Skeletal muscle tissue (tissue), 4 donors: ENCODE measurements around the gene TFE3. TPM values are rescaled to one million over a fixed set of nuclear protein-coding genes. Genes with fewer than 3 reads are reported as not detected.
A peak's percentile ranks its signal among the peaks of the same experiment; 100 is the strongest.

Experiments used
- H3K27ac ChIP-seq: one replicate; pipeline ENCODE4 v1.7.0; 2013; ENCODE audit warnings: mild to moderate bottlenecking, low read depth, low read length, inconsistent platforms
- H3K27me3 ChIP-seq, 3 donors: one replicate each; pipeline ENCODE4 v1.7.0; 2013; ENCODE audit warnings: low read length in 3 of 3; ENCODE audit not compliant: control insufficient read depth in 3 of 3, insufficient read depth in 3 of 3
- H3K36me3 ChIP-seq, 3 donors: one replicate each; pipeline ENCODE4 v1.7.0; 2013; ENCODE audit warnings: low read length in 3 of 3; ENCODE audit not compliant: control insufficient read depth in 3 of 3, insufficient read depth in 3 of 3
- H3K4me1 ChIP-seq, 3 donors: one replicate each; pipeline ENCODE4 v1.7.0; 2013; ENCODE audit warnings: low read length in 3 of 3, mild to moderate bottlenecking in 3 of 3; ENCODE audit not compliant: control insufficient read depth in 3 of 3, insufficient read depth in 3 of 3
- H3K4me3 ChIP-seq, 3 donors: one replicate each; pipeline ENCODE4 v1.7.0; 2013; ENCODE audit warnings: low read length in 3 of 3
- H3K9ac ChIP-seq, 3 donors: one replicate each; pipeline ENCODE4 v1.7.0; 2013; ENCODE audit warnings: low read length in 3 of 3, mild to moderate bottlenecking in 3 of 3, moderate library complexity in 2 of 3, low read depth in 1 of 3
- H3K9me3 ChIP-seq, 3 donors: one replicate each; pipeline ENCODE4 v1.7.0; 2013; ENCODE audit warnings: low read length in 3 of 3; ENCODE audit not compliant: control insufficient read depth in 3 of 3
- total RNA-seq: library from RNA; depleted of rRNA; stranded (reverse); fragments of >200 nt; gene quantifications from one replicate; pipeline ENCODE4 v1.2.3, GENCODE V29; 2014
- donor health status: Osteomylitis.

Gene TFE3
- total RNA-seq, 1 donor from 2014 or later = 8.4 TPM

DNA sequence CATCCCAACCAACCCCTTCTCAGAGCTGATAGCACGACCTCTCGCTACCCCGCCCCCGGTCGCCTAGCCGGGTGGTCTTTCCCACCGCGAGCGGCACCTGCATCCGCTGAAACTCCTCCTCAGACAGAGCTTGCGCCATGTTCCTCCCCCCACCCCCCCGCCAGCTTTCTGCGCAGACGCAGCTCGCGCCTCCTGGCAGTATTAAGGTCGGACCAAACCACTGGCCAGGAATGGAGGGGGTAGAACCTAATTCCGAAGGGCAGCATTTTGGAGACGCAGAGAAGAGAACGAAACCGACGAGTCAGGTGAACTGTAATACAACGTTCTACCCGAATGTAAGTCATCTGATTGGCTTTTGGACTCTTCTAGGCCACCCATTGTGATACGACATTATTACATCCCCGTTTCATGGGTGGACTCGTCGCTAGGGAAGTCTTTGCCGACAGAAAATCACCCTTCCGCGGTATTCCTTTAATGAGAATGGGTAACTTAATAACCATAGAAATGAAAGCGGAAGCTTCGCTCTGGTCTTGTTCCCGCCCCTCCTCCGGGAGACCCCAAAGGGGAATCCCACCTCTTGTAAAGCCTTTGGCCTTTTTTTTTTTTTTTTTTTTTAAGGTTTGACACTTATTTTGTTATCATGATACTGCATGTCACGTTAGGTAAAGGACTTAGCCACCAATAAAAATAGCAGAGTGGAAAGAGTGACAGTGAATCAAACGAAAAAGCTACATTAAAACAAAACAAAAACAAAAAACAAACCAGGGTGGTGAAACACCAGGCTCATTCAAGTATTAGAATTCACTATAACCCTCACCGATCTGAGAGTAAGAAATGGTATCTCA, 40.8 kb downstream of the TFE3 start, which contains the start of gene GRIPAP1:
GRIPAP1 (minus strand) TSS at position 174 of the 845 bp plus-strand sequence; CDS start at position 139, 35 bp downstream.
- peak within 1 kb of the TSS; percentile 82 to 89 (median 86) for H3K9ac ChIP-seq
- peaks cover 0 to 13% (median 8%) of the 10 kb centered on the region in 3 donors for H3K36me3 ChIP-seq
- no peaks in the 10 kb centered on the region for H3K9me3 ChIP-seq
- H3K4me1 ChIP-seq = peaks cover 2 to 4% (median 3%) of the 10 kb centered on the region in 3 donors
- H3K27me3 ChIP-seq = peaks cover 0 to under 1% (median 0%) of the 10 kb centered on the region in 3 donors
- H3K4me3 ChIP-seq = peak within 1 kb of the TSS; percentile 87 to 91 (median 91)
- peak within 1 kb of the TSS; percentile 86 for H3K27ac ChIP-seq

DNA sequence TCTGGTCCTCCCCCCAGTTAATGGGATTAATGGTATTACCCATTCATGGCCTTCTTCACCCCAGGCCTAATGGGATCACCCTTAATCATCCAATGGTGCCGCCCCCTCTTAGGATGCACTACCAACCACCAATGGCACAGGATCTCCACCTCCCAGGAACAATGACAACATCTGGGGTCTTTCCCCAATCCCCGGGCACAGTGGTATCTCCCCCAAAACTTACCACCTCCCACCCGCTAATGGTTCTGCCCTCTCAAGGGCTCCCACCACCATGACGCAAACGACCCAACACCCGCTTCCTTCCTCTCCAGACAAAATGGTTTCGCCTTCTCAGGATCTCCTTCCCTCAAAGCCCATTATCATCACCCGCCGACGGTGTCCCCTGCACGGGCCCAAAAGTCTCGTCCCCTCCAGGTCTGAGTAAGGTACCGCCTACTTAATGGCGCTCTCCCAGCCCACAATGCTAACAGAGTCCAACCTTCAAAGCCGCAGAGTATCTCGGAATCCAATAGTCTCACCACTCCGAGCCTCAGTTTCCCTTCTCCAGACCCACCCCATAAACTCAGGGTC, 41.6 kb downstream of the TFE3 start:
- H3K27me3 ChIP-seq = peaks cover 0 to 3% (median 0%) of the 10 kb centered on the region in 3 donors
- peak overlapping the region; percentile 86 for H3K27ac ChIP-seq
- peaks cover 0 to 13% (median 12%) of the 10 kb centered on the region in 3 donors for H3K36me3 ChIP-seq
- H3K9me3 ChIP-seq = no peaks in the 10 kb centered on the region
- H3K4me1 ChIP-seq = peaks cover 2 to 4% (median 3%) of the 10 kb centered on the region in 3 donors
- H3K4me3 ChIP-seq = peak overlapping the region; percentile 87 to 91 (median 91)
- peak overlapping the region; percentile 82 to 89 (median 86) for H3K9ac ChIP-seq

- Histone ChIP-seq H3K4me3 (no peak overlapping the region), H3K36me3 (peaks cover 0 to 13% (median 12%) of the 10 kb centered on the region in 3 donors), H3K27me3 (peaks cover 0 to 3% (median 0%) of the 10 kb centered on the region in 3 donors), H3K4me1 (peaks cover 2 to 4% (median 3%) of the 10 kb centered on the region in 3 donors), H3K9me3 (no peaks in the 10 kb centered on the region), H3K27ac (no peak overlapping the region), H3K9ac (no peak overlapping the region)
These were observed 42.5 kb downstream of the TFE3 start for GRCh38 chrX:49000636-49001035.

GRCh38 chrX:48999030-48999429, 44.1 kb downstream of the TFE3 start:
- no peak overlapping the region for H3K27ac ChIP-seq
- no peak overlapping the region for H3K4me3 ChIP-seq
- H3K36me3 ChIP-seq = peaks cover 0 to 20% (median 16%) of the 10 kb centered on the region in 3 donors
- H3K9ac ChIP-seq = no peak overlapping the region
- H3K9me3 ChIP-seq = no peaks in the 10 kb centered on the region
- peaks cover 2 to 4% (median 3%) of the 10 kb centered on the region in 3 donors for H3K4me1 ChIP-seq
- peaks cover 0 to 3% (median 0%) of the 10 kb centered on the region in 3 donors for H3K27me3 ChIP-seq

- H3K27ac ChIP-seq = no peak overlapping the region
- H3K9me3 ChIP-seq = no peaks in the 10 kb centered on the region
- peaks cover 2 to 4% (median 3%) of the 10 kb centered on the region in 3 donors for H3K4me1 ChIP-seq
- H3K4me3 ChIP-seq = no peak overlapping the region
- peaks cover 0 to 3% (median 0%) of the 10 kb centered on the region in 3 donors for H3K27me3 ChIP-seq
- H3K36me3 ChIP-seq = peaks cover 0 to 21% (median 20%) of the 10 kb centered on the region in 3 donors
- no peak overlapping the region for H3K9ac ChIP-seq
These were observed 44.8 kb downstream of the TFE3 start for GRCh38 chrX:48998391-48998790.

- no peaks in the 10 kb centered on the region for H3K9me3 ChIP-seq
- H3K27me3 ChIP-seq = peaks cover 0 to 3% (median 0%) of the 10 kb centered on the region in 3 donors
- H3K9ac ChIP-seq = no peak overlapping the region
- no peak overlapping the region for H3K4me3 ChIP-seq
- peaks cover 2 to 4% (median 3%) of the 10 kb centered on the region in 3 donors for H3K4me1 ChIP-seq
- peaks cover 2 to 25% (median 20%) of the 10 kb centered on the region in 3 donors for H3K36me3 ChIP-seq
- no peak overlapping the region for H3K27ac ChIP-seq
These were observed 45.3 kb downstream of the TFE3 start for GRCh38 chrX:48997865-48998264.

DNA sequence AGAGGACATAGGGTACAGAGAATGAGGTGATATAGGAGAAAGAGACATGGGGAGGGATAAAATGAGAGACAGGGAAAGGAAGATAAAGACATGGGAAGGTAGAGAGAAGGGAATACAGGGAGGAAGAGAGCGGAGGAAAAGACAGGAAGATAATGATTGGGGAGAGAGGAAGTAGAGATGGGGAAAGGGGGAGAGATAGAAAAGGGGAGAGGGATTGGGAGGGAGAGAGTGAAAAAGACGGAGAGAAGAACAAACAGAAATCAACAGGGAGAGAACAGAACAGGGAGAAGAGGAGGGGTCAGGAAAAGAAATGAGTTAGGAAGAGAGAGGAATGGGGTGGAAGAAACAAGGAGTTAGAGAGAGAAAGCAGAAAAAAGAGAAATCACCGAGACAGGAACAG, 45.7 kb downstream of the TFE3 start:
- Histone ChIP-seq H3K4me1 (peaks cover 2 to 4% (median 3%) of the 10 kb centered on the region in 3 donors), H3K27ac (no peak overlapping the region), H3K4me3 (no peak overlapping the region), H3K36me3 (peaks cover 2 to 26% (median 20%) of the 10 kb centered on the region in 3 donors), H3K9me3 (no peaks in the 10 kb centered on the region), H3K27me3 (peaks cover 0 to 3% (median 0%) of the 10 kb centered on the region in 3 donors), H3K9ac (no peak overlapping the region)

GRCh38 chrX:48996969-48997368, 46.2 kb downstream of the TFE3 start:
- Histone ChIP-seq H3K27ac (no peak overlapping the region), H3K27me3 (peaks cover 0 to 3% (median 0%) of the 10 kb centered on the region in 3 donors), H3K9ac (no peak overlapping the region), H3K9me3 (no peaks in the 10 kb centered on the region), H3K4me1 (peaks cover 2 to 4% (median 3%) of the 10 kb centered on the region in 3 donors), H3K4me3 (no peak overlapping the region), H3K36me3 (peaks cover 2 to 30% (median 20%) of the 10 kb centered on the region in 3 donors)

- Histone ChIP-seq H3K9me3 (no peaks in the 10 kb centered on the region), H3K4me1 (no peaks in the 10 kb centered on the region), H3K27me3 (peaks cover 0 to 3% (median 0%) of the 10 kb centered on the region in 3 donors), H3K9ac (no peak overlapping the region), H3K27ac (no peak overlapping the region), H3K4me3 (no peak overlapping the region), H3K36me3 (peaks cover 11 to 39% (median 13%) of the 10 kb centered on the region in 3 donors)
These were observed 50.8 kb downstream of the TFE3 start for GRCh38 chrX:48992341-48992740.
